HL-60 (cell line): ENCODE results near the gene ACP7.

ENCODE experiments used
- POLR2AphosphoS5 ChIP-seq: IDR thresholded peaks from 2 replicates; pipeline ENCODE4 v1.6.1; 2012; ENCODE audit warnings: low read depth
- SPI1 ChIP-seq: IDR thresholded peaks from 2 replicates; pipeline ENCODE4 v1.6.1; 2012; ENCODE audit warnings: low read depth, mild to moderate bottlenecking, borderline replicate concordance
- TF ChIP-seq, protein P1 (sequence below): IDR thresholded peaks from one replicate; pipeline ENCODE4 v1.5.1; 2011; ENCODE audit warnings: low read length, control low read depth, inconsistent platforms; ENCODE audit not compliant: insufficient read depth

DNA sequence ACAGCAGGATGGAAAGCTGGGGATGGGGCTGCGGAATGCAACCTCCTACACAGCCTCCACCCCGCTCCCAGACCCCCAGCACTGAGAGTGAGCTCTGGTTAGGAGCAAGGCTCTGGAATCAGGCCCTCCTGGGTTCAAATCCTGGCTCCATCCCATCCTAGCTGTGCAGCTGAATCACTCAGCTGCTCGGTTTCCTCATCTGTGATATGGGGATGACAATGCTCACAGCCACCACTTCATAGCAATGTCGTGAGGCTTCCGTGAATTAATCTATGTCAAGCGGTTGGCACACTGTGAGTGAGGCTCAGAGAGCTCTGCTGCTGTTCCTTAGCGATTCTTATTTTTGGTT lies 538 bp downstream of the ACP7 start:
- TF ChIP-seq POLR2AphosphoS5: no peak
- TF ChIP-seq, protein P1, sequence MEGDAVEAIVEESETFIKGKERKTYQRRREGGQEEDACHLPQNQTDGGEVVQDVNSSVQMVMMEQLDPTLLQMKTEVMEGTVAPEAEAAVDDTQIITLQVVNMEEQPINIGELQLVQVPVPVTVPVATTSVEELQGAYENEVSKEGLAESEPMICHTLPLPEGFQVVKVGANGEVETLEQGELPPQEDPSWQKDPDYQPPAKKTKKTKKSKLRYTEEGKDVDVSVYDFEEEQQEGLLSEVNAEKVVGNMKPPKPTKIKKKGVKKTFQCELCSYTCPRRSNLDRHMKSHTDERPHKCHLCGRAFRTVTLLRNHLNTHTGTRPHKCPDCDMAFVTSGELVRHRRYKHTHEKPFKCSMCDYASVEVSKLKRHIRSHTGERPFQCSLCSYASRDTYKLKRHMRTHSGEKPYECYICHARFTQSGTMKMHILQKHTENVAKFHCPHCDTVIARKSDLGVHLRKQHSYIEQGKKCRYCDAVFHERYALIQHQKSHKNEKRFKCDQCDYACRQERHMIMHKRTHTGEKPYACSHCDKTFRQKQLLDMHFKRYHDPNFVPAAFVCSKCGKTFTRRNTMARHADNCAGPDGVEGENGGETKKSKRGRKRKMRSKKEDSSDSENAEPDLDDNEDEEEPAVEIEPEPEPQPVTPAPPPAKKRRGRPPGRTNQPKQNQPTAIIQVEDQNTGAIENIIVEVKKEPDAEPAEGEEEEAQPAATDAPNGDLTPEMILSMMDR: no peak
- no peak for TF ChIP-seq SPI1
